ENCODE results near the gene FBXL7. TPM values are rescaled to one million over a fixed set of nuclear protein-coding genes. Genes with fewer than 3 reads are reported as not detected.

The FBXL7 gene
- total and polyA plus RNA-seq, 4 donors, result 1.9 to 15.5 (median 6.6) TPM

DNA sequence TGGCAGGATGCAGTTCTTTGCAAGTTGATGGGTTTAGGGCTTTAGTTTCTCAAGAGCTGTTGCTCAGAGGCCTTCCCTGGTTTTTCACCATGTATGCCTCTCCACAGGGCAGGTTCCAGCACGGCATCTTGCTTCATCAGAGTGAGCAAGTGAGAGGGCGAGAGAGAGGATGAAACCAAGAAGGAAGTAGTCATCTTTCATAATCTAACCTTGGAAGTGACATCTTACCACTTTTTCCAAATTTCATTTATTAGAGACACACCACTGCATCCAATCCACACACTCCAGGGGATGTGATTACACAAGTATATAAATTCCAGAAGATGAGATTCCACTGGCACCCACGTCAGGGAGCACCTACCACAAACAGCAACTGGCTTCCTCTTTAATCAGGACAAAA lies 385.2 kb downstream of the FBXL7 start:
- TF ChIP-seq, protein P1, sequence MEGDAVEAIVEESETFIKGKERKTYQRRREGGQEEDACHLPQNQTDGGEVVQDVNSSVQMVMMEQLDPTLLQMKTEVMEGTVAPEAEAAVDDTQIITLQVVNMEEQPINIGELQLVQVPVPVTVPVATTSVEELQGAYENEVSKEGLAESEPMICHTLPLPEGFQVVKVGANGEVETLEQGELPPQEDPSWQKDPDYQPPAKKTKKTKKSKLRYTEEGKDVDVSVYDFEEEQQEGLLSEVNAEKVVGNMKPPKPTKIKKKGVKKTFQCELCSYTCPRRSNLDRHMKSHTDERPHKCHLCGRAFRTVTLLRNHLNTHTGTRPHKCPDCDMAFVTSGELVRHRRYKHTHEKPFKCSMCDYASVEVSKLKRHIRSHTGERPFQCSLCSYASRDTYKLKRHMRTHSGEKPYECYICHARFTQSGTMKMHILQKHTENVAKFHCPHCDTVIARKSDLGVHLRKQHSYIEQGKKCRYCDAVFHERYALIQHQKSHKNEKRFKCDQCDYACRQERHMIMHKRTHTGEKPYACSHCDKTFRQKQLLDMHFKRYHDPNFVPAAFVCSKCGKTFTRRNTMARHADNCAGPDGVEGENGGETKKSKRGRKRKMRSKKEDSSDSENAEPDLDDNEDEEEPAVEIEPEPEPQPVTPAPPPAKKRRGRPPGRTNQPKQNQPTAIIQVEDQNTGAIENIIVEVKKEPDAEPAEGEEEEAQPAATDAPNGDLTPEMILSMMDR (IDR thresholded peaks at IDR 0.05; ENCODE audit: control extremely low read depth, extremely low read depth), result no peak
- Histone ChIP-seq H3K9me3 (ENCODE audit: control insufficient read depth in 4 of 4, insufficient read depth in 3 of 4, low read length in 3 of 4) (peaks cover 0 to 3% (median 1%) of the 10 kb centered on the region in 4 donors), H3K4me1 (ENCODE audit: control insufficient read depth in 5 of 5, insufficient read depth in 5 of 5, low read length in 5 of 5) (peaks cover 0 to 20% (median 2%) of the 10 kb centered on the region in 5 donors), H3K27ac (ENCODE audit: low read depth in 1 of 2, low read length in 1 of 2) (no peak overlapping the region), H3K4me3 (no peak overlapping the region), H3K27me3 (ENCODE audit: control insufficient read depth in 3 of 3, insufficient read depth in 3 of 3, low read length in 2 of 3) (no peaks in the 10 kb centered on the region), H3K9ac (ENCODE audit: insufficient read depth in 1 of 2, low read length in 2 of 2) (no peak overlapping the region), H3K36me3 (ENCODE audit: control insufficient read depth in 4 of 4, insufficient read depth in 4 of 4, low read length in 4 of 4) (no peaks in the 10 kb centered on the region)
- no peak for ATAC-seq (ENCODE audit: insufficient read depth, low FRiP score)
- WGBS, 2 donors, result 72 to 79% methylated on average over 3 of the region's 3 CpGs
- no peak for DNase-seq

DNA sequence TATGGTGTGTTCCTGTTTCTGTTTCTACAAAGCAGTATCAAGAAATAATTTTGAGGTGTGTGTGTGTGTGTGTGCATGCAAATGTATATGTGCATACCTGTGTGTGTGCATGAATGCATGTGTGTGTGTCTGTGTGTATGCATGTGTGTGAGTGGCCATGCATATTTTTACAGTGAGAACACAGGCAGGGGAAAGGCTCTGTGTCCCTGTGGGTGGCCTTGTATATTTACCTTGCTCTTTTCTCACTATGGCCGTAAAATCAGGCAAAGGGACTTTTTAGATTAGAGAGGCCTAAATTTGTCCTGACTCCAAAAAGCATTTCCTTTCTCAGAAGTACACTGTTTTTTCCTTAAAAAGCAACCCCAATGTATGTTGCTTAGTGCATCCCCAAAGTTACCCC lies 386.2 kb downstream of the FBXL7 start:
- Histone ChIP-seq H3K36me3 (ENCODE audit: control insufficient read depth in 4 of 4, insufficient read depth in 4 of 4, low read length in 4 of 4) (no peaks in the 10 kb centered on the region), H3K9ac (ENCODE audit: insufficient read depth in 1 of 2, low read length in 2 of 2) (no peak overlapping the region), H3K4me3 (no peak overlapping the region), H3K4me1 (ENCODE audit: control insufficient read depth in 5 of 5, insufficient read depth in 5 of 5, low read length in 5 of 5) (peaks cover 0 to 20% (median 2%) of the 10 kb centered on the region in 5 donors), H3K9me3 (ENCODE audit: control insufficient read depth in 4 of 4, insufficient read depth in 3 of 4, low read length in 3 of 4) (peaks cover 0 to 2% (median 1%) of the 10 kb centered on the region in 4 donors), H3K27ac (ENCODE audit: low read depth in 1 of 2, low read length in 1 of 2) (no peak overlapping the region), H3K27me3 (ENCODE audit: control insufficient read depth in 3 of 3, insufficient read depth in 3 of 3, low read length in 2 of 3) (no peaks in the 10 kb centered on the region)
- ATAC-seq (ENCODE audit: insufficient read depth, low FRiP score), result no peak
- peak in 1 of 3 donors; percentile 5 for DNase-seq
- TF ChIP-seq, protein P1 (IDR thresholded peaks at IDR 0.05; ENCODE audit: control extremely low read depth, extremely low read depth), result no peak
- WGBS, 2 donors, result 88 to 92% methylated on average over 1 of the region's 1 CpG

DNA sequence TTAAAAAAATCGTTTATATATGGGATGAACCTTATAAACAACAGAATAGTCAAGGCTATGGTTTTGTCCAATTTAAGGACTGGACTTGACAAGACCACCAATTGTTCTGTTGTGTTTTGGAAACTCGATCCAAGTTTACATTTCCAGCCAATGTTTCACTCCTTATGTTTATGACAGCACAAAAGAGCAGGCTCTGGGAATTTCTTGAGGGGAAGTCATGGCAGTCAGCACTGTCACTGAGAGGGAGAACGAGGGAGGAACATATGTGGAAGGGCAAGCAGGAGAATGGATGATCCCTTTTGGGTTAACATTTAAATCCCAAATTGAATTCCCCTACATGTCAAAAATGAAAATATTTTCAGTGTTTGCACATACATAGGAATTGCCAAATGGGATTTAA lies 387.1 kb downstream of the FBXL7 start:
- ATAC-seq (ENCODE audit: insufficient read depth, low FRiP score) (no peak), DNase-seq (peak in 2 of 3 donors; percentile 81 to 85)
- no peak overlapping the region for H3K27ac ChIP-seq (ENCODE audit: low read depth in 1 of 2, low read length in 1 of 2)
- H3K4me1 ChIP-seq (ENCODE audit: control insufficient read depth in 5 of 5, insufficient read depth in 5 of 5, low read length in 5 of 5), result peaks cover 0 to 20% (median 2%) of the 10 kb centered on the region in 5 donors
- 52 to 57% methylated on average over 3 of the region's 3 CpGs for WGBS, 2 donors
- peaks cover 0 to under 1% (median 0%) of the 10 kb centered on the region in 4 donors for H3K9me3 ChIP-seq (ENCODE audit: control insufficient read depth in 4 of 4, insufficient read depth in 3 of 4, low read length in 3 of 4)
- TF ChIP-seq, protein P1 (IDR thresholded peaks at IDR 0.05; ENCODE audit: control extremely low read depth, extremely low read depth), result no peak
- no peak overlapping the region for H3K4me3 ChIP-seq
- H3K9ac ChIP-seq (ENCODE audit: insufficient read depth in 1 of 2, low read length in 2 of 2), result no peak overlapping the region
- no peaks in the 10 kb centered on the region for H3K27me3 ChIP-seq (ENCODE audit: control insufficient read depth in 3 of 3, insufficient read depth in 3 of 3, low read length in 2 of 3)
- H3K36me3 ChIP-seq (ENCODE audit: control insufficient read depth in 4 of 4, insufficient read depth in 4 of 4, low read length in 4 of 4), result no peaks in the 10 kb centered on the region

DNA sequence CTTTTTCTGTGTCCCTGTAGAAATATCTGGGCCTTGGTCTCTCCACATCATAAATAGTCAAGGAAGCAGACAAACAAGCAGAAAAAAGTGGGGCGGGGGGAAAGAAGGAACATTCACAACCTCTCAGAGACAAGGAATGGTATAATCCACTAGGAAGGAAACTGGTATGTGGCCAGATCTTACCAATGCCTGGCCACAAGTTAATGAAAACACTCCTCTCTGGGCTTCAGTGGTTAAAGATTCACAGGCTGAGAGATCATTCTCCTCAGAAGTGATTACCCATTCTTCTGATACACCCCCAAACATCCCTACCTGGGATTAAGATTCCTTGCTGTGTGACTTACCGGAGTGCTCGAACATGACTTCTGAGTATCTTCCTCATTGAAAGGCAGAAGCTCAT lies 389.0 kb downstream of the FBXL7 start:
- TF ChIP-seq, protein P1 (IDR thresholded peaks at IDR 0.05; ENCODE audit: control extremely low read depth, extremely low read depth), result no peak
- 92 to 93% methylated on average over 3 of the region's 3 CpGs for WGBS, 2 donors
- Histone ChIP-seq H3K4me1 (ENCODE audit: control insufficient read depth in 5 of 5, insufficient read depth in 5 of 5, low read length in 5 of 5) (peaks cover 0 to 20% (median 2%) of the 10 kb centered on the region in 5 donors), H3K9ac (ENCODE audit: insufficient read depth in 1 of 2, low read length in 2 of 2) (no peak overlapping the region), H3K27me3 (ENCODE audit: control insufficient read depth in 3 of 3, insufficient read depth in 3 of 3, low read length in 2 of 3) (no peaks in the 10 kb centered on the region), H3K9me3 (ENCODE audit: control insufficient read depth in 4 of 4, insufficient read depth in 3 of 4, low read length in 3 of 4) (no peaks in the 10 kb centered on the region), H3K27ac (ENCODE audit: low read depth in 1 of 2, low read length in 1 of 2) (no peak overlapping the region), H3K4me3 (no peak overlapping the region), H3K36me3 (ENCODE audit: control insufficient read depth in 4 of 4, insufficient read depth in 4 of 4, low read length in 4 of 4) (no peaks in the 10 kb centered on the region)
- DNase-seq (no peak), ATAC-seq (ENCODE audit: insufficient read depth, low FRiP score) (no peak)
